ENCODE data around the gene SCMH1.

The SCMH1 gene

DNA sequence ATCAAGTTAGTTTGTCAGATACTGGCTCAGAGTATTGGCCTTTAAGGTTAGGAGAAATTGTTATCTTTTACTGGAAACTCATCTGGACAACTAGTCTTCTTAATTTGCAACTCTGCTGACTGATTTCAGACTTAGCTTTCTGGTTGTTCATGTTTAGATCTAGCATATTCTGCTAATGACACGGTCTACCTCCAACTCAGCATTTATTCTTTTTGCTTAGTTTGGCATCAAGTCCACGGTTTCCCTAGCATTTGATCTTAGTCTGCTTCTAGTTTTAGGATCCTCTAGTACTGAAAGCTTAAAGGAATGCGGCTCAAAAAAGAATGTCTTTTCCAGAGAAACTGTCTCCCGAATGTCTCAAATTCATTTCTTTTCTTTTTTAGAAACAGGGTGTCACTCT, 145.0 kb downstream of the SCMH1 start:
- no peak for DNase-seq (ENCODE audit: low read depth)

DNA sequence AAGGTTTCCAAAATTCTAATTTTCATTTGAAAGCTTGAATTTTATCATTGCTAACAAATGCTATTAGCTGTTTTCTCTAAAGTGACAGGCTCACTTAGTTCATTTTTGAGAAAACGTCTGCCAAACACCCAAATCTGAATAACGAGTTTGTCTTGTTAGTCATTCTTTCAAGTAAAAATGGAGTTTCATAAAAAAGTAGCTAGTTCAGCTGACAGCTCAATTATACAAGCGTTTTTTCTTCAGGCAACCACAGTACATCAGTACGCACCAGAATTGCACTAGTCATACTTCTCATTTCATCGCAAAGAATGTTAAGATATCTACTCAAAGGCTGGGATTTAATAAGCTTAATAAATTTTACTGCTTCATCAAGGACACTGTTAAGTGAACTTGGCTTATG, 148.3 kb downstream of the SCMH1 start:
- DNase-seq (ENCODE audit: low read depth): no peak

DNA sequence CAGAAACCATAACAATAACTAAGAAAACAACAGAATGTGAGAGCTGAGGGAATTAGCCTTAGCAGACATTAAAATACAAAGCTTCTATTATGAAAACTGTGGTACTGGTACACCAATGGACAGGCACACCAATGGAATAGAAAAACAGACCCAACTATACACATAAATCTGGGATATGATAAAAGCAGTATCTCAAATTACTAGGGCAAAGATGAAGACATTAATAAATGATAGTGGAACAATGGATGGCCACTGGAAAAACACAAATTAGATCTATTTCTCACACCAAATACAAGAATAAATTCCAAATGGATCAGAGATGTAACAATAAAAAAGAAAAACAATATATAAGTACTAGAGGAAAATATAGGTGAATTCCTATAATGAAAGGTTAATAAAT, 155.2 kb downstream of the SCMH1 start:
- no peak for DNase-seq (ENCODE audit: low read depth)

DNA sequence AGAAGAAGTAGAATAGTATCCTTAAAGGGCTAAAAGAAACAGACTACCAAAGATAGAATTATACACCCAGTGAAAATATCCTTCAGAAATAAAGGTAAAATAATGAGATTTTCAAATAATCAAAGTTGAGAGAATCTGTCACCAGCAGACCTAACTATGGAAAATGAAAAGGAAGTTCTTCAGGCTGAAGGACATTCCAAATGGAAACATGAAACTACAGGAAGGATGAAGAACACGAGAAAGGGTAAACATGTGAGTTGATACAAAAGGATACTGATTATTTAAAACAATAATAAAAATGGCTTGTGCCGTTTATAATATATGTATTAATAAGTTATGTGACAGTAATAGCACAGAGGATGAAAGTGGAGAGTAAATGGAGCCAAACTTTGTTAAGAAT, 163.5 kb downstream of the SCMH1 start:
- no peak for DNase-seq (ENCODE audit: low read depth)

DNA sequence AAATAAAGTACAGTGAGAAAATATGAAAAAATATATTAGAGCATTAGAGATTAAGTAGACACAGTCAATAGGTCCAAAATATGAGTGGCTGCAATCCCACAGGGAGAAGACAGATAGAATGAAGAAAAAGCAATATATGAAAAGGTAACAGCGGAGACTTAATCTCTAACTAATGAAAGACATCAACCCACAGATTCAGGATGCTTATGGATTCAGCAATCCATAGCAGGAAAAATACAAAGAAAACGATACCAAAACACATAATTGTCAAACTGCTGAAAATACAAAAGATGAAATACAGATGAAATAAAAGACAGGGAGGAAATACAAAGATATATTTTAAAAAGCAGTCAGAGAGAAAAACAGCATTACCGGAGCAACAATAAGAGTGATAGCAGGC, 163.9 kb downstream of the SCMH1 start:
- no peak for DNase-seq (ENCODE audit: low read depth)

DNA sequence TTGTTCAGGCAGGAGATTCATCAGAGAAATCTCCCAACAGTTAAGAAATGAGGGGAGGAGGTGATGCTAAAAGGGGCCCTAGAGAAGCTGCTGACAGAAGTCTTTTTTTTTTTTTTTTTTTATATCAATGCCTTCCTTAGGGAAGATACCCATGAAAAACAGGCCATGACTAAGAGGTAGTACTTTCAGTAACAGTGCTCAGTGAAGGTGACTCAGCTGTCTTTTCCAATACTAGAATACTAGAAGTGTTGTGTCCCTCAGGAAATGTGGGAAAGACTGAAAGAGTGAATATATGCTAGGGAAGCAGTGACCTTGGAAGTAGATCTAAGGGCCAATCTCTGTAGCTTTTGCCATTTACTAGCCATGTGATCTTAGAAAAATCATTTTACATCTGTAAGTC, 168.1 kb downstream of the SCMH1 start:
- no peak for DNase-seq (ENCODE audit: low read depth)

DNA sequence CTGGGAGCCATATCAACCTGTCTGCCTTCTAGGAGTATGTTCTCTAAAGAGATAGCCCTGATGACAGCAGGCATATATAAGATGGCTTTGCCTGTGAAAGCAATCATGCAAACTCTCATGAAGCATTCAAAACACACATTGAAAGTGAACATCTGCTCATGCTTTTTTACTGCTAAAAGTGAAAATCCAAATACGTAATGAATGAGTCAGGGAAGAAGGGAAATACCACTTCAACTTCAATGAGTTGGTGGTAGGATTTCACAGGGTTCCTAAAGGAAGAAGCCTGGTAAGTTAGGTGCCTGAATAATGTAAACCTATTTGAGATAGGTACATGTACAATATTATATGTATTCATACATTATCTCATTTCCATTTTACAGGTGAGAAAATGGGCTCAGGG, 170.1 kb downstream of the SCMH1 start:
- DNase-seq (ENCODE audit: low read depth): no peak

DNA sequence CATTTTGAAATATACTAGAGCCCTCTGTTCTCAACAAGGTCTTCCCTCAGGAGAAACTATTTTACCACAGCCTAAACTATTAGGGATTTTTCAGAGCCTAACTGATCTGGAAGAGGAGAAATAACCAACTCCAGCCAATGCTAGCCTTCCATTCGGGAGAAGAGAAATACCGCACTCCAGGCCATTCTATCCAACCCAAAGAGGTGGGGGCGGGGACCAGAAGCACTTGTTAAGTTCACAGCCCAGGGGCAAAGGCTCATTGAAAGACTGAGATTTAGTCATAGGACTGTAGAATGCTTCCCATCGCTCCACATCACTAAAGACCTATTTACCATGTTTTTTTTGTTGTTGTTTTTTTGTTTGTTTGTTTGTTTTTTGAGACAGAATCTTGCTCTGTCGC, 185.2 kb downstream of the SCMH1 start:
- no peak for DNase-seq (ENCODE audit: low read depth)

DNA sequence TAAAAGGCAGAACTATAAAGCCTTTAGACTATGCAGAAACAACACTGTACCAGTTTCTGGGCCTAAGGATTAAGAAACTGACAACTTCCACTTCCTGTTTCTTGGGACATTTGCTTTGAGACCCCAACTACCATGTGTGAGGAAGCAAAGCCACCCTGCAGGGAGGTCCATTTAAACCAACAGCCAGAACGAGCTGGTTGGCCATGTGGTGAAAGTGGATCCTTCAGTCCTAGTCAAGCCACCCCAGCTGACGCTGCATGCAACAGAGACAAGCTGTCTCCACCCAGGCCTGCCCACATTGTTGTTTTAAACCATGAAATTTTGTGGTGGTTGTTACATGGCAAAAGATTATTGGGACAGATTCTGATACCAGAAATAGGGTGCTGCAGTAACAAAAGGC, 188.8 kb downstream of the SCMH1 start:
- DNase-seq (ENCODE audit: low read depth): no peak

DNA sequence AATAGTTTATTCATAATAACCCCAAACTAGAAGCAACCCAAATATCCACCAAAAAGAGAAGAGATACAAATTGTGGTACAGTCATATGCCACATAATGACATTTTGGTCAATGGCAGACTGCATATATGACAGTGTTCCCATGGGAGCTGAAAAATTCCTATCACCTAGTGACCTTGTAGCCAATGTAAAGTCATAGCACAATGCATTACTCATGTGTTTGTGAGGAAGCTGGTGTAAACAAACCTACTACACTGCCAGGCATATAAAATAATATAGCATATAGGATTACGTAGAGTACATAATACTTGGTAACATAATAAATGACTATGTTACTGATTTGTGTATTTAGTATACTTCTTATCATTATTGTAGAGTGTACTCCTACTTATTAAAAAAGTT, 191.1 kb downstream of the SCMH1 start:
- DNase-seq (ENCODE audit: low read depth): no peak

DNA sequence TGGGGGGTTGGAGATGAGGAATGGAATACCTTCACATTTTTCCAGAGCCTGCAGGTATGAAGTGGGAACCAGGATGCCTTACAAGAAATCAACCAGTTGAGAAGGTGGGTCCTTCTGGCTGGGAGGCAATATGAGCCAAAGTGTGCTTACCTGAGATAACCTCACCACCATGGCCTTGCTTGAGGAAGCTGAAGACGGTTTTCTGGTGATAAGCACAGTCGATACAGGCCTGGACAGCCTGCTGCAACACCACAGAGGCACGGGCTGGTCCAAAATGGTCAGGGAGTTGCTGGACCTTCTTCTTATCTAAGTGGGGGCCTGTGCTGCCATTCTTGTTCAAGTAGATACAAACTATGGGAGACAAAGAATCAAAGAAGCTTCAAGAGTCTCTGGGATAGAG, 193.6 kb downstream of the SCMH1 start:
- DNase-seq (ENCODE audit: low read depth): no peak

DNA sequence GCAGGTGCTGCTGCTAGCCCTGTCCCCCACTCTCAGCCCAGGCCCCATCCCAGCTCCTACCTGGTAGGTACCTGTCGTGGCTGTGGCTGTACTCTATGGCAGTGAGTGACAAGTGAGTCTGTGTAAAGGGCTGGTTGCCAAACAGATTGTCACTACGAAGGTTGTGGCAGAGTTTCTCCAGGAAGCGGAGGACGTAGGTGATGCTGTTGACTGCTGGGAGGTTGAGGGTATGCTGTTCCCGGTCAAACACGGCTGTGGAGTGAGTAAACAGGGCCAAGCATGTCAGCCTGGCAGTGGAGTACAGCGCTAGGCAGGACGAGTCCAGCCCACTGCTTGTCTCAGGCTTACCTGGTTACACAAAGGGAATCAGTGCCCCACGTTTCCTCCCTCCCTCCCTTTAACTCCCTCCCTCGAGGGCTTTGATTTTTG, 195.7 kb downstream of the SCMH1 start:
- no peak for DNase-seq (ENCODE audit: low read depth)

DNA sequence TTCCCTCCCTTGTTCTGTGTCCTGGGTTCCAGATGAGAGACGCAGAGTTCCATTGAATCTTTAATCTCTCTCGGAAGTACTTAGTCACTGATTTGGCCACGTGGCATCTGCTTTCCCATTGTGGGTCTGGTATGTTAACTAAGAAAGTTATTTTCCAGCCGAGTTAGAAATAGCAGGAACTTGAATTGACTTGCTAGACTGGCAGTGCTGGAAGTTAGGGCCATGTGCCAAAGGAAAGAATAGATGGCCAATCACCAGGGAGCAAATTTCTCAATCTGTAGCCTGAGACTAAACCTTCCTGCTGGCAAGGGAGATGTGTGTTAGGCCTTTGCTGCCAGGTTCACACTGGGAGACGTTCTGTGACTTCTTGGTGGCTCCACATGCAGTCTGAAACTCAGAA, 196.4 kb downstream of the SCMH1 start:
- DNase-seq (ENCODE audit: low read depth): no peak

DNA sequence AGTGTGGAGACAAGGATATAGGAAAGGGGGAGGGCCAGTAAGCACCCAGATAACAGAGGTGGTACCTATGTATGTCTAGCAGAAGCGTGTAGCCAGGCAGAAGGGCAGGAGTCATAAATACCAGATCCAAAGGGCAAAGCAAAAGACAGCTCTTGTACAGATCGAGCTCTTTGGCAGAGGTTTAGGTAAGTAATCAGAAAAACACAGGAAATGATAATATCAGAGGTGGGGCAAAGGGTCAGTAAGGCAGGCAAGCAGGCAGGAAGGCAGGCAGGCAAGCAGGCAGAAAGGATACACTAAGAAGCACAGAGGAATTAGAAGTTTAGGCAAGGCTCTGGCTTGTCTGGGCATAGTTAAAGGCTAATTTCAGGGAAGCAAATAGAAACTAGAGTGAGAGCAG, 197.9 kb downstream of the SCMH1 start:
- DNase-seq (ENCODE audit: low read depth): no peak

DNA sequence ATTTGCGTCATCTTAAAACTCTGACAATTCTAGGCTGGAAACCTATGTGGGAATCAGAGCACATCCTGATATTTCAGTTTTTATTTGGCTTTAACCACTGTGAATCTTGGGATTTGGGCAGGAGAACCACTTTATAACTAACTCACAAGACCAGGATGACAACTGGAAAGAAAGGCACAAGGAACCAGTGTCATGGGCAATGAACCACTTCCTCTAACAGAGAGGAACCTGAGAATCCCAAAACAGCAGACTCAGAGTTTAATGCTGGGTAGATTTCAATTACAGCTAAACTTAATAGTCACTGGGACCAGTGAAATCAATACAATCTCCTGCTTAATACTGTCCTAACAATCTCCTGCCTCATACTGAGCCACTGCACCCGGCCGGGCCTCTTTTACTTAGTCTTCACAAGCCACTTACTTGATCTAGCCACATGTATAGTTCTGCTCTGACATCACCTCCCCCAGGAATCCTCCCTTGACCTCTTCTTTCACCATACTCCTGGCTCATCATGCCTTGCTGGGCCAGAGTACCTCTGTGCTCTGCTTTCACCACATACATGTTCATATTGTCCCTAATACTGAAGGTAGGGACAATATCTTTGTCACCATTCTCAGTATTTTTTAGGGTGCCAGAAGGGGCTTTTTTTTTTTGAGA, 200.4 kb downstream of the SCMH1 start:
- DNase-seq (ENCODE audit: low read depth): no peak

DNA sequence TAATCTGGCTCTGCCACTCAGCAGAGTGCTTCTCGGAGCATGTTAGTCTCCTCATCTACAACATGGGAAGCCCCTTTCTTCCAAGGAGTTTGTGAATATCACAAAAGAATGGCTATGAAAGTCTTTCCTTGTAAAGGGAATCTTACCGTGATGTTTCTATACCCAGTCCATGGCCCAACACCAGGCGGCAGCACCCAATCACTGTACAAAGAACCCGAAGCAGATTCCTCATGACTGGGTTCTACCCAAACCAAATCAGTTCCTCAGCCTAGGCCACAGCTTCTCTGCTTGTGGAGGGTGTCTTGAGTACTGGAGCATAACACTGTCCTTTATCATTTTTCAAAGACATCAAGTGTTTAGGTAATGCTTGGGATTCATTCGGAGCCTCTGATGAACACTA, 204.0 kb downstream of the SCMH1 start:
- no peak for DNase-seq (ENCODE audit: low read depth)

DNA sequence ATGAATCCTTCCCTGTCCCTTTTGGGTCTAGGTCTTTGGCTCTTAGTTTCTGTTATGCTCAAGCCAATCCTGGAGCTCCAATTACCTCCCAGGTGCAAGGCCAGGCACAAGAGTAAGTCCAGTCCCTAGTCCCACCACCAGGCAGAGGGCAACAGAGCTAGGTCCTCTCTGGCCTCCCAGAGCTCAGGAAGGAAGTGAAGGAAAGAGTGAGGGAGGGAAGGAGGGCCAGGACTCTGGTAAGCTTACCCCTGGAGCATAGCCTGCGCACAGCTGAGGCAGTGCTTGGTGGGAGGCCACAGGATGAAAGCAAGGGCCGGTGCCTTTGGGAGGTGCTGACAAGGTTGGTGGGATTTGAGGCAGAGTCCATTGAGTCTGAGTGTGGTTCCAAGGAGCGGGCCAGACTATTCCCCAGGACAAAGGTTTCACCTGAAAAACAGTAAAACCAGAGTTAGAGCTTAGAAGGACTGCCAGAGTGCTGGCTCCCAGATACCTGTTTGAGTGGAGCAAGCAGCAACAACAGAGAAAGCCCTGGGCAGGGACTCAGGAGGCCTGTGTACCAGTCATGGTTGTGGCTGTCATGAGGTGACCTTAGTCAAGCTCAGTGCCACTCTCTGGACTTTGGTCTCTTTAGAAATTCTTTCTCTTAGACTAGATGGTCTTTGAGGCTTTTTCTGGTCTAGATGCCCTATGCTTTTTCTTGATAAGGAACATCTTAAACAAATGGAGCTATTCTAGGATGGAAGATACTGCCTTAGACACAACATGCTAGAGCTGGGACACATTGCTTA, 204.8 kb downstream of the SCMH1 start:
- no peak for DNase-seq (ENCODE audit: low read depth)

DNA sequence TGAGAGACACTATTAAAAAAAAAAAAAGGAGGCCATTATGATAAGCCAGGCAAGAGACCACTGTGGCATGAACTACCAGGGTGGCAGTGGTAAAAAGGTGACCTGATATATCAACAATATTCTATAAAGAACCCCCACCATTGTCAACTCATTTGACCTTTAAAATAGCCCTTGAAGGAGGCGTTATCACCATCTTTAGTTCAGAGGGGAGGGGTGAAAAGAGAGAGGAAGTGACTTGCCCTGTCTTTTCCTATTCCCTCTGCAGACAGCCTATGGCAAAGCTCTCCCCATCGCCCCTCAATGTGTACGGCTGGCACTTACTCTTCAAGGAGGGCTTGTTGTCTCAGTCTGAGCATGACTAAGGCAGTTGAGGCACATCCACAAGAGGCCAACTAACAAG, 208.8 kb downstream of the SCMH1 start:
- no peak for DNase-seq (ENCODE audit: low read depth)

DNA sequence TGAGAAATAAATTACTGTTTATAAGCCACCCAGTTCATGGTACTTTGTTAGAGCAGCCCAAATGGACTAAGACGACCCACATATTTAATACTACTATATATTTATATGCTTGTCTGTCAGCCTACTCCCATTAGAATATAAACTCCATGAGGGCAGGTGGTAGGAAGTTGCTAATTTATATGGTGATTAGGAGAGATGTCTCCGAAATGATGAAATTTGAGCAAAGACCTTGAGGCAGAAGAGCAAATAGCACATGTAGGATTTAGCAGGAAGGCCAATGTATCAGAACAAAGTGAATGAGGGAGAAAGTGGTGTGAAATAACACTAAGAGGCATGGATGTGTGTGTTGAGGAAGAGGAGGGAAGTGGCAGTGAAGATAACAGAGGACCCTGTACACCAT, 210.0 kb downstream of the SCMH1 start:
- no peak for DNase-seq (ENCODE audit: low read depth)

DNA sequence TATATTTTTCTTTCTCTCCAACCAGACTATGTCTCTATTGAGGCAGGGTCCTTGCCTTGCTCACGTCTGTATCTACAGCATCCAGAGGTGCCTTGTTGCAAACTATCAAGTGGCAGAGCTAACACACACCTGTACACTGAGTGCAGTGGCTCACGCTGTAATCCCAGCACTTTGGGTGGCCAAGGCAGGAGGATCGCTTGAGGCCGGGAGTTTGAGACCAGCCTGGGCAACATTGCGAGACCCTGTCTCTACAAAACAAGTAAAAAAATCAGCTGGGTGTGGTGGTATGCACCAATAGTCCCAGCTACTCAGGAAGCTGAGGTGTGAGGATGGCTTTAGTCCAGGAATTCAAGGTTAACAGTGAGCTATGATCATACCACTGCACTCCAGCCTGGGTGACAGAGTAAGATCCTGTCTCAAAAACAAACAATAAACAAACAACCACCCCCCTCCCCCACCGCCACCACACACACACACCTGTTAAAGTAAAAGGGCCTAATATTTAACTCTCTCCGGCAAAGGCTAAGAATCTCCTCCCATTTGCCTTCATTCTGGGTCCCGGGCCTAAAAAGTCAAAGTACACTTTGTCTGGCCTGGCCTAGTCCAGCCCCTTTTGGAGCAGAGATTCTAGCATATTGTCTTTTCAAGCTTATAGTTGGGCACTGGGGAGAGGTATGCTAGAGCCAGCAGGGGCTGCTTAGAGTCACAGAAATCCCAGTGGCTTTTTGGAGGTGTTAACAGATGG, 211.1 kb downstream of the SCMH1 start:
- DNase-seq (ENCODE audit: low read depth): no peak

DNA sequence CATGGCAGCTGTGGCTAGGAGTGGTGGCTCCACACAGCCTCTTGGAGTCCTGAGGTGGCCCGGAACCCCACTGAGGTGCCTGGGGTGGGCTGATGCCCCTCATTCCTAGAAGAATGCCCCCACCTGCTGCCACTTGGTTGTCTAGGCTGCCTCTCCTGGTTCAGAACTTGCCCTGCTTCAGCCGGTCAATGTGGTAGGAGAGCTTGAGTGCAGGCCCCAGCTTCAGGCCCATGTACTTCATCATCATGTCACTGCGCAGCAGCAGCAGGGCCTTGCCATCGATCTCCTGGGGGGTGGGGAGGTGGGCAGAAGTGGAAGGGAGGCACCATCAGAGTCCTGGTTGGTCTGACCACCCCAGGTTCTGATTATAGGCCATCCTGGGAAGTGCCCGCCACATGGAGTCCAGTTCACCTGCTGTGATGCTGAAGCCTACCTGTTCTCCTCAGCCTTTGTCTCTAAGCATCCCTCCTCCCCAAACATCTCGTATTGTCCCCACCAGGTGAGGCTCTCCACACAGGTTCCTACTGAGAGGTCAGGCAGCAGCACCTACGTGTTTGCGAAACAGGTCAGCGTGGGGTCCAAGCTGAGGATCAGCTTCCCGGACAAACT, 214.0 kb downstream of the SCMH1 start:
- no peak for DNase-seq (ENCODE audit: low read depth)

DNA sequence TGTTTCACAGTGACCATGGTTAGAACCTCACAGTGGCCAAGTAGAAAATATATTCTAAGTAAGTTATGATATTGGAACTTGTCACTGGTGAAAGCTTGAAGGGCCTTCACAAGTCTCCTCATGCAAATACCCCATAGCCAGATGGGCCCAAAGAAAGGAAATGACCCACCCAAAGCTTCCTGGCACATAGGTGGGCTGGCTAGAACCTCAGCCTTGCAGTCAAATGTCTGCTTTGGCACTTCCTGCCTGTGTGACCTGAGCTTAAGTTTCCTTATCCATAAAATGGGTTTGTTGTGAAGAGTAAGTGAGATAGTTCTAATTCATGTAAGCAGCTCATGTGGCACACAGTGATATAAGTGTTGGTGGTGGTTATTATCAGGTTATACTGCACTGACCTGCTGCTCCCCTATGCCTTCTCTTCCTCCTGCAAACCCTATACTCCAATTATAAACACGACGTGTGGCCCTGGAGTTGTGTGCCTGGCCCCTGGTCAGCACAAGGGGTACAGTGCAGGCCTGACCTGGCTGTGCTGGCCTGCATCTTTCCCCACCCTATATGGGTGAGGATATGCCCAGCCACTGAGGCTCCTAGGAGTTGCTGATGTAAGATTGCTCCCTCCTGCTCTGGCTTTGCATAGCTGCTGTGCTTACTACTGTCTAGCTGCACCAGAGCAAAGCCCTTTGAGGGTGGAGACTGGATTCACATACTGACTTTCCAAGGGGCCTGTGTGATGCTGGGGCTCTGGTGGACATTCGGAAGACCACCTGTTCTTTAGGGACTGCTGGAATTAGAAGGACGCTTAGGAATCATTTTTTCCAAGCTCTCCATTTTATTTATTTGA, 215.9 kb downstream of the SCMH1 start:
- DNase-seq (ENCODE audit: low read depth): no peak
